GM18499 (cell line): ENCODE results near the gene NUB1.
A peak's percentile ranks its signal among the peaks of the same experiment; 100 is the strongest.

ENCODE experiments used
- ATAC-seq: cut with Tn5 transposase; IDR thresholded peaks from one replicate; pipeline ENCODE4 v1.9.1; 2021; ENCODE audit warnings: moderate number of reproducible peaks; ENCODE audit not compliant: insufficient read depth, unreplicated experiment

The NUB1 gene

DNA sequence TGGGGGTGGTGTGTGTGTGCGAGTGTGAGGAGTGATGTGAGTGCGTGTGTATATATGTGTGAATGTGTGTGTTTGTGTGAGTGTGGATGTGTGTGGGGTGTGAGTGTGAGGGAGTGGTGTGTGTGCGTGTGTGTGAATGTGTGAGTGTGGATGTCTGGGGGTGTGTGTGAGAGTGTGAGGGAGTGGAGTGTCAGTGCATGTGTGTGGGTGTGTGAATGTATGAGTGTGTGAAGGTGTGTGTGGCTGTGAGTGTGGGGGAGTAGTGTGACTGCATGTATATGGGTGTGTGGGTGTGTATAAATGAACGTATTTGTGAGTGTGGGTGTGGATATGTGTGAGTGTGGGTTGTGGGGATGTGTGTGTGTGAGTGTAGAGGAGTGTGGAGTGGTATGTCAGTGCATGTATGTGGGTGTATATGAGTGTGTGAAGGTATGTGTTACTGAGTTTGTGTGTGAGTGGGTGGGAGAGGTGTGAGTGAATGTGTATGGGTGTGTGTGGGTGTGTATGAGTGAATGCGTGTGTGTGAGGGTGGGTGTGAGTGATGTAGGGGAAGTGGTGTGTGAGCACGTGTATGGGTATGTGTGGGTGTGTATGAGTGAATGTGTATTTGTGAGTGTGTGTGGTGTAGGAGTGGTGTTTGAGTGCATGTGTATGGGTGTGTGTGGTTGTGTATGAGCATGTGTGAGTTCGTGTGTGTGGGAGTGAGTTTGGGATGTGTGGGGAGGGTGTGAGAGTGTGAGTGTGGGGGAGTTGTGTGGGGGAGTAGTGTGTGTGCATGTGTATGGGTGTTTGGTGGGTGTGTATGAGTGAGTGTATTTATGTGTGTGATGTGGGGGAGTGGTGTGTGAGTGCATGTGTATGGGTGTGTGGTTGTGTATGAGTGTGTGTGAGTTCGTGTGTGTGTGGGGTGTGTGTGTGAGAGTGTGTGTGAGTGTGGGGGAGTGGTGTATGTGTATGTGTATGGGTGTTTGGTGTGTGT, 28.5 kb upstream of the NUB1 start:
- ATAC-seq: no peak

DNA sequence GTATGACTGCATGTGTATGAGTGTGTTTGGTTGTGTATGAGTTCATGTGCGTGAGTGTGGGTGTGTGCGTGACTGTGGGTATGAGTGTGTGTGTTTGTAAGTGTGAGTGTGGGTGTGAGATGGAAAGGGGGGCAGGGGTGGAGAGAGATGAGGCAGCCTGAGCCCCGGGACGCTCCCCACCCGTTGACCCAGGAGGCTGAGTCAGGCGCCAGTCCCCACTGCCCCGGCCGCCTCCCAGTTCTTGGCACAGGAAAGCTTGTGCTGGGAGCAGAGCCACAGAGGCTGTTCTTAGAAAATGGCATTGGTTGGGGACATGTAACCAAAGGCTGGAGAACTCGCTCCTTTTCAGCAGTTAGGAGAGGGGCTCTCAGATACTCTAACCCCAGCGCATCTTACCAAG, 27.8 kb upstream of the NUB1 start:
- ATAC-seq: no peak

DNA sequence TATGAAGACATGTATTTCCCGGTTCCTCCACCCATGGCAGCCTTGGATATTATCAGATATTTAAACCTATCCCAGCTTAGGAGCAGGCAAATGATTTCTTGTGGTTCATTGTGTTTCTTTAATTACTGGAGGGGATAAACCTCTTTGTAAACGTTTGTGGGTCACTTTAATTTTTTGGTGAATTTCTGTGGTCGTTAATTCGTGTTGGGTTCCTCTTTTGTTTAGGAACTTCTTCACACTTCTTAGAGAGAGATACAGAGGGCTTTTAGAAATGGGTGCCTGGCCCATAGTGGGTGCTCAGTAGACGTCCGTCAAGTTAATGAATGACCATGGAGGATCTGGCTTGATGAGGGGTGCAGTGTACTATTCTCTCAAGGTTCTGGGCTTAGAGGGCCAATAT, 27.2 kb upstream of the NUB1 start:
- no peak for ATAC-seq

DNA sequence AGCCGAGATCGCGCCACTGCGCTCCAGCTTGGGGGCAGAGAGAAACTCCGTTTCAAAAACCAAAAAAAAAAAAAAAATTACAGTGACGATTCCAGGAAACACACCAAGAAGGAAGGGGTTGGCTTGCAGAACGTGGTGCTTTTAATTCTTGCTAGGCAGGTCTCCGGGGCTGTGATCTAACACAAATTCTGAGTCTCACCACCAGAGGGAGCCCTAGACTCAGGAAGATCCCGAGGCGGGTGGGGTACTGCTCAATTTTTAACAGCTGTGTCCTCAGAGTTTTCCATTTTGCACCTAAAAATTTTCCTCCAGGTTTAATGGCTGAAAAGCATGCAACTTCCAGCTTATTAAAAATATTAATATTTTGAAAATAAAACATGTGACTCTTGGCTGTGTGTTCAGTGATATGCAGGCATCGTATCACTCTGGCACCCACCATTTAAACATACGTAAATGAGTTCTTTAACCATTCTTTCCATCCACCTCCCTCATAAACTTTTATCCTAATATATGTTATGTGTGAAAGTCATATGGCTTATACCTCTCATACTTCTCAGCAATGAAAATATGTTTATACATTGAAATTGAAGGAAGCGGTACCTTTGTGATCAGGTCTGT, 26.5 kb upstream of the NUB1 start:
- no peak for ATAC-seq

- ATAC-seq: no peak
Measured at GRCh38 chr7:151316896-151317295, 24.7 kb upstream of the NUB1 start.

DNA sequence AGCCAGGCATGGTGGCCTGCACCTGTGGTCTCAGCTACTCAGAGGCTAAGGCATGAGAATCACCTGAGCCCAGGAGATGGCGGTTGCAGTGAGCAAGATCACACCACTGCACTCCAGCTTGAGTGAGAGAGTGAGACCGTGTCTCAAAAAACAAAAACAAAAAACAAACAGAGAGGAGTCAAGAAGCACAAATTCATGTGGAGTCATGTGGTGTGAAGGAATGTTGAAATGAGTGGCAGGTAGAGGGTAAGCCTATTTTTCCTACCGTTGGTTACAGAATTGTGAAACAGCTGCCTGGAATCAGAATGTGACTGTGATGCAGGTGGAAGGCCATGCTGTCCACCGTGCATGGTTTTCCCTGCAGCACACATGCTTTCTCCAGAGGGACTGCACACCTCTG, 23.7 kb upstream of the NUB1 start:
- no peak for ATAC-seq

- no peak for ATAC-seq
Measured at GRCh38 chr7:151319189-151319588, 22.4 kb upstream of the NUB1 start.

DNA sequence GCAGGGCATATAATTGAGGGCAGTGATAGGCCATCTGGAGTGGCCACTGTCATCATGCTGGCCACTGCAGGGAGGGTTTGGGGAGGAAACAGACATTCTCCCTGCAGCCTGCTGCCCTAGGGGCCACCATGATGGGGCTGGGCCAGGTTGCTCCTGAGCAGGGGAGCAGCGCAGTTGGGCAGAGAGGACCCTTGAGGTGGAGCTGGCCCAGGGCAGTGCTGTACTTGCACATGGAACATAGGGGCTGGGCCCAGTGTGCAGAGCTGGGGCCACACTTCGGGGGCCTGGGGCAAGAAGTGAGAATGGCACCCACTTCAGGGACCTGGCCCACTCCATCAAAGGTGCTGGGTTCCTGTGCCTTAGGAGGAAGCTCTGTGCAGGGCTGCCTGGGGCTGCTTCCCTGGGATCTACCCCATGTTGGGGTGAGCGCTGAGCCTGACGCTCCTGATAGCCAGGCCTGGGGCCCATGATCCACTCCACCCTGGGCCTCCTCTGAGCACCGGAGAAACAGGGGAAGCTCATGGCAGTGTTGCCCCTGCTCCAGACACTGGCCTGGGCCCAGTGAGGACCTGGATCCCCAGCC, 21.3 kb upstream of the NUB1 start:
- ATAC-seq: no peak

DNA sequence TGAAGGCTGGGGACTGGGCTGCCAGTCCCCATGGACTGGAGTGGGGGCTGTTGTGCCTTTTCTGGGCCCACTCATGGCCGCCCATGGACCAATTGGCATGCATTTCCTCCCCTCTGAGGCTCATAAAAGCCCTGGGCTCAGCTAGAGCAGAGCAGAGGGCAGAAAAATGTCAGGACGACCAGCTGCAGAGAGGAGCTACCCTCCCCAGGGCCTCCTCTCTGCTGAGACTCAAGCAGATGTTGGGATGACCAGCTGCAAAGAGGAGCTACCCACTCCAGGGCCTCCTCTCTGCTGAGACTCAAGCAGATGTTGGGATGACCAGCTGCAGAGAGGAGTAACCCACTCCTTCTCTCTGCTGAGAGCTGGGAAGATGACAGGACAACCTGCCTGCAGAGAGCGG, 20.3 kb upstream of the NUB1 start:
- no peak for ATAC-seq

GRCh38 chr7:151322906-151323305, 18.7 kb upstream of the NUB1 start:
- ATAC-seq: no peak

- no peak for ATAC-seq
Measured at GRCh38 chr7:151327022-151327421, 14.6 kb upstream of the NUB1 start.

- no peak for ATAC-seq
Measured at GRCh38 chr7:151327659-151328058, 14.0 kb upstream of the NUB1 start.

DNA sequence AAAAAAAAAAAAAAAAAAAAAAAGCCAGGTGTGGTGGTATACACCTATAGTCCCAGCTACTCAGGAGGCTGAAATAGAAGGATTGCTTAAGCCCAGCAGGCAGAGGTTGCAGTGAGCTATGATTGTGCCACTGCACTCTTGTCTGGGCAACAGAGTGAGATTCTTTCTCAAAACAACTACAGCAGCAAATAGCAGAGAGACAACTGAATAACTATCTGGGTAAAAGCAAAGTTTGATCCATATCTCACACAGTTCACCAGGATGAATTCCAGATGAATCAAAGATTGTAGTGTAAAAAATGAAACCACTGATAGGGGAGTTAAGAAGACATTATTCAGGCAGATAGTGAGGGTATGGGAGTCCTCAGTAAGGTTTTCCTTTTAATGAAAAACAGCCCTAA, 11.4 kb upstream of the NUB1 start:
- ATAC-seq: no peak

- no peak for ATAC-seq
Measured at GRCh38 chr7:151330661-151331060, 11.0 kb upstream of the NUB1 start.

DNA sequence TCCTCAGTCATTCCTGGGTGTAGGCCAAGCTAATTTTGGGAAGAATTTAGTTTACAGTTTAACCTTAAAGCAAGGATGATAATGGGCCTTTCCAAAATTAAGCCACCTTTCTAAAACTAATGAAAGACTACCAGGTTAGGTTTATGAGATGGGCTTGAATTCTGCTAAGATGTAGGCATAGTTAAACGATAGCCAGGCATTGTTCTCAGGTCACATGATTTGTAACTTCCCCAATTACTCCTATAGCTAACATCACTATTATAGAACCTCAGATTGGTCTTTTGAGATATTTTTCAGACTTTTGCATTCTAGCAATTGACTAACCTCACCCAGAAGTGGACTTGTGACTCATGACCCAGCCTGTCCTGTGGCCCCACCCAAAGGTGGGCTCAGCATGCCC, 7.0 kb upstream of the NUB1 start:
- no peak for ATAC-seq

DNA sequence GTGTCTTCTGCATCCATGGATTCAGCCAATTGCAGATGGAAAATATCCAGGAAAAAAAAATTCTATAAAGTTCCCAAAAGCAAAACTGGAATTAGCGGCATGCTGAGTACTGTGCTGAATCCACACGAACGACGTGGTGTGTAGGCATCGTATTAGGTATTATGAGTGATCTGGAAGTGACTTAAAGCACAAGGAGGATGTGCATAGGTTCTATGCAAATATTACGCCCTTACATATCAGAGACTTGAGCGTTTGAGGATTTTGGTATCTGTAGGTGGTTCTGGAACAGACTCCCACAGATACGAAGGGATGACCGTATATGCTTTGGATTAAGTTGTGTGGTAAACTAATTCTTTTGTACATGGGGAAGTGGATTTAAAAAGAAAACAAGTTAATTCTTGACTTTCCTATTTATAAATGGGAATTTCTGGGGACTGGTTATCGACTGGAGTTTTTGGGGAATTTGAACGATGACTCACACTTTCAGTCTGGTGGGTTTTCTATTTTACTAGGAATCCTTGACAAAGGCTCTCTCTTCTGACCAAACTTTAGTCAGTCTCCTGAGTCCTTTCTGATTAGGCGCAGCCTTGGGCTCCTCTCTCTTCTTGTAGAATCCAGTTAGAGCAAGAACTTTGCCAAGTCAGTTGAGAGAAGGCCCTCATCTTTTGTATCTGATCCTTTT, 5.4 kb upstream of the NUB1 start:
- ATAC-seq: no peak

DNA sequence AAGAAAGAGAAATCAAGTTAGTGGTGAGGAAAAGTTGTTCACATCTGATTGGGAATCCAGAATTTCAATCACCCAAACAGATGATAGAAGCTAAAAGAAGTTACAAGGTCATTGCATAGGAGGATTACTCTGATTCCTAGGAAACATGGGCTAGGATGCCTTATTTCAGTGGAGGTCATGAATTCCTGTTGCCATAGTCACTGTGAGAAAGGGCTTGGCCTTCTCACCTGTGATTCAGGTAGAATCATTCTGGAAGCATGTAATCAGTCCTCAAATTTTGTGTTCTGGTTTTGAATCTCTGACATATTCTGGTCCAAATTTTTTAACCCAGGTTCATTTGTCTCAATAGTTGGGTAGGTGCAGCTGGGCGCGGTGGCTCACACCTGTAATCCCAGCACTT, 4.3 kb upstream of the NUB1 start:
- ATAC-seq: no peak

- ATAC-seq: no peak
Measured at GRCh38 chr7:151338809-151339208, 2.8 kb upstream of the NUB1 start.

- peak; percentile 29 for ATAC-seq
Measured at GRCh38 chr7:151339651-151340382, 1.8 kb upstream of the NUB1 start.

- ATAC-seq: no peak
Measured at GRCh38 chr7:151340794-151341356, 737 bp upstream of the NUB1 start.
